SH-SY5Y (cell line): ENCODE measurements around the gene NCK2.

Source experiments
- GATA2 ChIP-seq: IDR thresholded peaks from 2 replicates; pipeline ENCODE4 v1.6.1; 2011; ENCODE audit warnings: mild to moderate bottlenecking, low read depth, low read length
- GATA3 ChIP-seq: IDR thresholded peaks from 2 replicates; pipeline ENCODE4 v1.6.1; 2011; ENCODE audit warnings: low read depth, mild to moderate bottlenecking, low read length, moderate library complexity

DNA sequence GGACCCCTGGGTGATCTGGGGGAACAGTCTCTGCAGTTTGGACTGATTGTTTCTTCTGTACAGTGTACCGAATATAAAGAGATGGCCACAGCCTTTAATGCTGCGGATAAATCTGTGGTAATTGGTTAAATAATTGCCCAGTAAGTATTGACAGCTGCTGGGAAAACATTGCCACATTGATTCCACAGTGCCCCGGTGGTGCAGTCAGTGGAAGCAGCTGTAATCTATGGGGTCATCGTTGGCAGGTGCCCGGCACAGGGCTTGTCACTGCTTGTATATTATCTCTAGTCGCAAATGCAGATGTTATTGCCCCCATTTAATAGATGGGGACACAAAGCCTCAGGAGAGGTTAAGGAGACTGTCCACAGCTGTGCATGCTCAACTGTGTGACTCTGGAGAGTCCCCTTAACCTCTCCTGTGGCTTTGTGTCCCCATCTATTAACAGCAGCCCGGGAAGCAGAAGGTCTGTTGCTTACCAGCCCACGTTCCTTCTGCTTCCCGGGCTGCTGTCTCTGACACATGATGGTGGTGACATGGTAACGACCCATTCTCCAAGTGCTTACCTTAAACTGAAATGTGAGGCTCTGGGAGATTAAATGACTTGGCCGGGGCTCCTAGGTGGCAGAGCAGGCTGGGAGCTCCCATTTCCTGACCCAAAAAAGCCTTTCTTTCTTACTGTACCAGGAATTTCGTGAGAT is 76.9 kb downstream of the NCK2 start:
- TF ChIP-seq GATA2 (no peak), GATA3 (no peak)
